Endometrium (tissue), 2 donors: ENCODE results near the gene MAGEB17.
"Not testable (repeated sequence)": the region's sequence is repeated elsewhere in the genome, so short reads cannot be mapped to it uniquely, and the experiment has no call there.

Source experiments
- FAIRE-seq: peaks from 2 replicates; lab custom pipeline; 2012; peaks lifted over from hg19 to GRCh38; lab: Jason Lieb, UNC
- donor health status: control.
- donor health status: control.

Gene MAGEB17

DNA sequence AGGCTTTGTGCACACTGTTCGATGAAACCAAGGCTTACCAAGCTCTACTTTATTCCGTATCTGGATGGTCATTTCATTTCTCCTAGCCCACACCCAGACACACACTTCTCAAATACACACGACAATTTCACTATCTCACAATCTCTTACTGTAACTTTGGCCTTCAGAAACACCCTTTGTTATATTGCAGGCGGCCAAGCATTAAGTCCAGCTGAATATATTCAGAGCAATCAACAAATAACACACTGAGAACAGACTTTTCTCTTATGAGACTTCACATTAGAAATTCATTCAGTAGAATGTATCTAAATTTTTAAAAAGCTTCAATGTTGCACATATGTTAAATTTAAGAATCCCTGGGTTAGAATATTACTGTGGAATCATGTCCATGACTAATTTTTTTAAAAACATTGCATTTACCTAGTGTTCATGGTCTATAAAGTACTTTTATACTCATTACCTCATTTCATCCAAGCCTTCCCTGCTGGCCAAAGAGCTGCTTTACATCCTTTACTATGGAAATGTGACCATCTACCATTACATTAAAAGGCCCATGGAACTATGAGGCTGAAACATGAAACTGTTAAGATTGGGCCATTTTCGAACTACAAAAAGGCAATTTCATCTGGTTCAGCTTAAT lies 10.5 kb upstream of the MAGEB17 start:
- no peak for FAIRE-seq

DNA sequence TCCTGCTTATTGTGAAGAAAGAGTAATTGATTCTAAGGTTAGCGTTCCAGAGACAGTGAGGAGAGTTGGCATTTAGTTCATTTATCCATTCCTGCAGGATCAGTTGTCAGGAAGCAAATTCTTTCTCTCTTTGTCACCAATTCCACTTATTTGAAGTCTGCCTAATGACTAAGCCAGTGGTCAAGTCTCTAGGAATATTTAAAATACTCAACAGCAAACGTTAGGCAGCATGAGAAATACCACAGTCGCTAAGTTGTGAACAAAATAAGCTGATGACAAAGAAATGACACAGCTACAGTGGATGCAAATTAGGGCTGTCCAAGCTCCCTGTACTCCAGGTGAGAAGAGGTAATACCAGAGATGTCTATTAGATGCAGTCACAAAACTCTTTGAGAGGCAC lies 6.6 kb upstream of the MAGEB17 start:
- FAIRE-seq: no peak

DNA sequence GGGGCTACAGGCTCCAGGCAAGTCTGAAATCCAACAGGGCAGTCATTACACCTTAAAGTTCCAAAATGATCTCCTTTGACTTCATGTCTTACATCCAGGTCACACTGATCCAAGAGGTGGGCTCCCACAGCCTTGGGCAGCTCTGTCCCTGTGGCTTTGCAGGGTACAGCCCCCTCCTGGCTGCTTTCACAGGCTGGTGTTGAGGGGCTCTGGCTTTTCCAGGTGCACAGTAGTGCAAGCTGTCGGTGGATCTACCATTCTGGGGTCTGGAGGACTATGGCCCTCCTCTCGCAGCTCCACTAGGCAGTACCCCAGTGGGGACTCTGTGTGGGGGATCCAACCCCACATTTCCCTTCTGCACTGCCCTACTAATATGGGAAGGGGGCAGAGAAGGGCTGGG lies 6.1 kb upstream of the MAGEB17 start:
- FAIRE-seq: not testable (repeated sequence)

DNA sequence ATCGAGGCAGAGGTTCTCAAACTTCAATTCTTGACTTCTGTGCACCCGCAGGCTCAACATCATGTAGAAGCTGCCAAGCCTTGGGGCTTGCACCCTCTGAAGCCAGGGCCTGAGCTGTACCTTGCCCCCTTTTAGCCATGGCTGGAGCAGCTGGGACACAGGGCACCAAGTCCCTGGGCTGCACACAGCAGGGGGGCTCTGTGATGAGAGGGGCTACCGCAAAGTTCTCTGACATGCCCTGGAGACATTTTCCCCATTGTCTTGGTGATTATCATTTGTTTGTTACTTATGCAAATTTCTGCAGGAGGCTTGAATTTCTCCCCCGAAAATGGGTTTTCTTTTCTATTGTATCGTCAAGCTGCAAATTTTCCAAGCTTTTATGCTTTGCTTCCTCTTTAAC lies 4.9 kb upstream of the MAGEB17 start:
- FAIRE-seq: no peak

DNA sequence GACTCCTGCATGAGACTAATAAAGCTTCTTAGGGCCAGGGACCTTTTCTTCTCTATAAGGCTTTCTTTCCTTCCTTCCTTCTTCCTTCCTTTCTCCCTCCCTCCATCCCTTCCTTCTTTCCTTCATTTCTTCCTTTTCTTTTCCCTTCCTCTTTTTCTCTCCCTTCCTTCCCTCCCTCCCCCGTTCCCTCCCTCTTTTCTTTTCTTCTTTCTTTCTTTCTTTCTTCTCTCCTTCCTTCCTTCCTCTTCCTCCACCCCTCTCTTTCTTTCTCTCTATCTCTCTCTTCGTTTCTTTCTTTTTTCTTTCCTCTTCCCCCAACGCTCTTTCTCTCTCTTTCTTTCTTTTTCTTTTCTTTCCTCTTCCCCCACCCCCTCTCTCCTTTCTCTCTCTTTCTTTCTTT lies 2.5 kb upstream of the MAGEB17 start:
- no peak for FAIRE-seq

DNA sequence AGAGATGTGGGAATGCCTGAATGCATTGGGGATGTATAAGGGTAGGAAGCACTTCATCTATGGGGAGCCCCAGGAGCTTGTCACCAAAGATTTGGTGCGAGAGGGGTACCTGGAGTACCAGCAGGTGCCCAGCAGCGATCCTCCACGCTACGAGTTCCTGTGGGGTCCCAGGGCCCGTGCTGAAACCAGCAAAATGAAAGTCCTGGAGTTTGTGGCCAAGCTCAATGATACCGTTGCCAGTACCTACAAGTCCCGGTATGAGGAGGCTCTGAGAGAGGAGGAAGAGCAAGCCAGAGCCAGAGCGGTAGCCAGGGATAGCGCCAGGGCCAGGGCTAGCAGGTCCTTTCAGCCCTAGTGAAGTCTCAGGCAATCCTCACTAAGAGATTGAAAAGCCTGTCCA lies 3.8 kb downstream of the MAGEB17 start:
- no peak for FAIRE-seq

DNA sequence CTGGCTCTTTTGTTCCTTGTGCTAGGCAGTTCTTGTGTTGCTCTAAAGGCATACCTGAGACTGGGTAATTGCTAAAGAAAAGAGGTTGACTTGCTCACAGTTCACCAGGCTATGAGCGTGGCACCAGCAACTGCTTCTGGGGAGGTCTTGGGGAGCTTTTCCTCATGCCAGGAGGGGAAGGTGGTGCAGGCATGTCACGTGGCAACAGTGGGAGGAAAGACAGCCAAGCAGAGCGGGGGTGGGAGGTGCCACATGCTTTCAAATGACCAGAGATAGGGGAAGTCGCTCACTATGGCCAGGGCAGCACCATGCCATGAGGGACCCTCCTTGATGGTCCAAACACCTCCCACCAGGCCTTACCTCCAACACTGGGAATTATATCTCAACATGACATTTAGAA lies 4.7 kb downstream of the MAGEB17 start:
- FAIRE-seq: no peak

DNA sequence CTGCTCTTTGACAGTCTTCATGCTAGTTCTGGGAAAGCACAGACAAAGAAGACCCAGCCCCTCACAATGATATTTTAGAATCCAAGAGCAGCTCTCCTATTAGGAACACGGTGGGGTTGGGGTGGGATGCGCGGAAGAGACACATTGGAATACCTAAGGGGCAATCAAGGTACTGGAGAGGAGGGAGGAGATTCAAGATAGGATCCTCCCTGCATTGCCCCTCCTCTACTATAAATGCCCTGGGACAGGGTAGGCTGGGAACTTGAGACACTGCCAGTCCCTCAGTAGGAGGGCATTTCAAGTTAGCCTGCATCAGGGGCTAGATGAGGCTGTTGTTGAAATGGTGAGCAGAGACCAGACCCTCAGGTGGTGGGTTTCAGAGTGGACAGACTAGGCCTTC lies 5.1 kb downstream of the MAGEB17 start:
- FAIRE-seq: no peak

DNA sequence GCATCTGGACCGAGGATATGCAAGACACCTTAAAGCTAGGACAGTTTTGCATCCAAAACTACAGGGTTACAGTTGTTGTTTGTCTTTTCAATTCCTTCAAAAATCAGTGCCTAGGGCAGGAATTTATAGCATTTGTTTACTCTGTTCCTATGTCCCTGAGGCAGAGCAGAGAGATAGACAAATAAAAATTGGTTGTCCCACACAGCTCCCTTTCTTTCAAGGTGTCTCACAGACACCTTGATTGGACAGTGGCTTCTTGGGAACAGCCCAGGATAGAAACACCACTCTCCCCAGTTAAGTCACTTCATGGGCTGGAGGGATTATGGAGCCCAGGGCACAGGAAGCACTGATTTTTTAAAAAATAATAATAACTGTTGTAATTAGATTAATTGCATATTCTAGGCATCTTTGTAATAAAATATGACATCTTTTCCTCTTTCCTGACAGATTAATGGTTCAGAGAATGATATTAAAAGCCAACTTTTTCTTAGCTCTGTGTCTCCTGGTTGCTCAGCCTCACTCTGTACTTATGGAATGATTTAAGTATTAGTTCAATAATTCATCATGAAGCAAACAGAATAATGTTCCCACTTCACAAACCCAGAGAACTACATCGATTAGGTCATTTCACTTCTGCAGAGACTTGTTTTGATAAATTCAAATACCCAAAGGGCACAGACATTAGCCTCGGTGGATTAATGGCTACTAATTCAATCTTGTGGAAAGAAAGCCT lies 8.2 kb downstream of the MAGEB17 start:
- no peak for FAIRE-seq

DNA sequence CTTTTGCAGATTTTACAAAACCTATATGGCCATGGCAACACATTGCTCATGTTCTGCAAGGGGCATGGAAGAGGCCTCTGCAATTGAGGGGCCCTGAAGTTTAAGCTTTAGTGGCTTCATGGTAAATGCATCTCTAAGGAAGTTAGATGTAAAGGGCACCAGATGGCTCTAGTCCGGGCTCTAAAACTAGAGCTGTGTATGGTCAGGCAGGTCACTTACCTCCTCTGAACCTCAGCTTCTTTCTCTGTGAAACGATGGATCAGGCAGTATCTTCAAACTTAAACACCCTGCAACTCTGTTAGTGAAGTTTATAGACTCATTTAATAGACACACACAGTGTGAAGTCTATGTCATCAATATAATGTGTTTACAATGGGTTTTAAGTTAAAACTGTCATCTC lies 10.0 kb downstream of the MAGEB17 start:
- no peak for FAIRE-seq

DNA sequence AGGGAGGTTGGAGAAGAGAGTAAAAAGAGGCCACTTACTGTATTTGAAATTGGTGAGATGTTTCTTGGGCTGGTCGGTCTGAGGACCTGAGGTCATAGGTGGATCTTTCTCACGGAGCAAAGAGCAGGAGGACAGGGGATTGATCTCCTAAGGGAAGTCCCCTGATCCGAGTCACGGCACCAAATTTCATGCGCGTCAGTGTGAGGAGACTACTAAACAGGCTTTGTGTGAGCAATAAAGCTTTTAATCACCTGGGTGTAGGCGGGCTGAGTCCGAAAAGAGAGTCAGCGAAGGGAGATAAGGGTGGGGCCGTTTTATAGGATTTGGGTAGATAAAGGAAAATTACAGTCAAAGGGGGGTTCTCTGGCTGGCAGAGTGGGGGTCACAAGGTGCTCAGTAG lies 16.6 kb downstream of the MAGEB17 start:
- not testable (repeated sequence) for FAIRE-seq

DNA sequence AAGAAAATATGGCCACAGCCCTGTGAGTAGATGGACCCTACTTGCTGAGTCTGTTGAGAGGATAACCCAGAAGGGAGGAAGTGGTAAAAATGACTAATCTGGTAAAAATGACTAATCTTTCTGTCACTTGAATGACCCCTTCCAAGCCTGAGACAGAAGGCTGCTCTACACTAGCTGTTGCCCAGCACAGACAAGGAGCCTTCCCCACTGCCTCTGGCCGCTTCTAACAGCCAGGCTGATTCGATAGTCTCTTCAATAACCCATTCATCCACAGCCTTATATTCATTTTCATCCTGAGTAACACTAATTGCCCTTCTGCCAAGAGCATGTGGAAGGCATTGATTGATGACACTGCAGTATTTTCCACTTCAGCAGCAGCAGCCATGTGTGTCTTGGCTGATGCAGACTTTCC lies 18.4 kb downstream of the MAGEB17 start:
- FAIRE-seq: no peak

DNA sequence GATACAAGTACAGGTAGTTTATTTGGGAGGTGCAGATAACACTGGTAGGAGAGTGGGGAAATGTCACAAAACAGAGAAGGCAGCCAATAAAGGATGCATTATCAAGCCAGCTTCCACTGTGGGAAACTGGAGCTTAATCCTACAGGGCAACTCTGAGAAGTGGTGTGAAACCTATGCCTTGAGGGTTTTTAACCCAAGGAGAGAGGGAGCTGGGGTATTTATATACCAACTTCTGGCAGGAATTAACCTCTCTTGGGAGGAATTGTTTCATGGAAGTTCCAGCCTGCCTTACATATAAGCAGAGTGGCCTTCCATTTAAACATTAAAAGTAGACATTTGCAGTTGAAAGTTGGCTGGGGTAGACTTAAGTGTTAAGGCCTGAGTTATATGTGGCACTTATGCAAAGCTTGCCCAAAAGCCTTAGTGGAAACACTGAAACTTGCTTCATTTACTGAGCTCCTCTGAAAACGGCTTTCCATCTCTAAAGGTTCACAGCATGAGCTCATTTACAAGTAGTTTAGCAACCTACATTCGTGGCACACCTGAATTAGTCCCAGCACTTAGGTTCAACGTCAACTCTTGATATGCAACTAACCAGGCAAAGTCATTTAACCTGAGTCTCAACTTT lies 19.2 kb downstream of the MAGEB17 start:
- no peak for FAIRE-seq

DNA sequence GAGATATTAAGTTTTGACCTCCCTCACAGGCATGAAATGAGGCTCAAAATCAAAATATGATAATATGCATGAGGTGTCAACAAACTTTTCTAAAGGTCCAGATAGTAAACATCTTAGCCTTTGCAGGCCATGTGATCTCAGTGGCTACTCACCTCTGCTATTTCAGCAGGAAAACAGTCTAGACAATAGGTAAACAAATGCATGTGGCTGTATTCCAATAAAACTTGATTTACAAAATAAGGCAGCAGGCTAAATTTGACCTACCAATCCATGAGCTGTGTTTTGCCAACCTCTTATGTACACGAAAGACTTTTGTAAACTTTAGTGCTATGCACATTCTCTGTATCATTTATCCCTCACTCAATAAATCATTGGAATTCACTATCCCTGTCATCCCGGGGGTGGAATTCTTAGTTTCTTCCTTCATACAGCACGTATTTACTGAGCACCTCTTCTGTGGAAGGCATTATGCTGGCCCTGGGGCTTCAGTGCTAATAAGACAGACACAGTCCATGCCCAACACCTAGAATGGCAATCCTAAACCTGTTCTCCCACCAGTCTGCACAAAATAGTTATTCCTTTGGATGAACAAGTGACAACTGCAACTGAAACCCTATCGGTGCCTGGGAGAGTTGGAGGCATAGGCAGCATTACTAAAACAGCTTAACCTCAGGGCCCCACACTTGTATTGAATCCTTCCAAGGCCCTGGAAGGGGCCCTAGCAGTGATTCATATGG lies 19.9 kb downstream of the MAGEB17 start:
- FAIRE-seq: no peak

DNA sequence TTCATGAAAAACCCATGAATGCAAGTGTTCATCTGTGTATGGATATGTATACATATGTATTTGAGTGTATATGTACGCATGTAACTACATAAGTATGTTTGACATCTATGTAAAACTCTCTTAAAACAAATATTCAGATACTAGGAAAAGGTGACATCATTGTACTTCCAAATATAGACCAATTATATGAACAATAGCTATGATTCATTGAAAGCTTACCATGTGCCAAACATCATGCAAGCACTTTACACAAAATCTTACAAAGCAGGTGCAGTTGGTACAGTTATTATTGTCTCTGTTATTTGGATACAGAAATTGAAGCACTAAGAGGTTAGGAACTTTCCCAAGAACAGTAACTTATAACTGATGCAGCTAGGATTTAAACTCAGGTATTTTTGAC lies 21.4 kb downstream of the MAGEB17 start:
- no peak for FAIRE-seq

DNA sequence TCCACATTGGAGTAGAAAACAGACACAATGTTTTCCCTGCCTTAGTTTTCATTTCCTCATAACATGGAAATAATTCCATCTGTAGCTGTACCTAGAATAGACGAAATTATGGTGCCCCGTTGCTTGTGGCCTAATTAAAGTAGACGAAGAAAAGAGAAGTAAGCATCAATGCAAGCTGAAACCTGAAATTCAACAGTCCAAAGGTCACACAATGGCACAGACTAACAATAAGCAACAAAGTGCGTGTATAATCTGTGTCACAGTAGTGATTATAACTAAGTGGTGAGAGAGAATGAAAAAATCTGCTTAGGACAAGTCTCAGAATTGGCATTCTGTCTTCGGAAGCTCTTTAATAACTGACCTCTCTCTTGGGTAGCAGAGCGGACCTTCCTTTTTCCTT lies 24.3 kb downstream of the MAGEB17 start:
- no peak for FAIRE-seq

DNA sequence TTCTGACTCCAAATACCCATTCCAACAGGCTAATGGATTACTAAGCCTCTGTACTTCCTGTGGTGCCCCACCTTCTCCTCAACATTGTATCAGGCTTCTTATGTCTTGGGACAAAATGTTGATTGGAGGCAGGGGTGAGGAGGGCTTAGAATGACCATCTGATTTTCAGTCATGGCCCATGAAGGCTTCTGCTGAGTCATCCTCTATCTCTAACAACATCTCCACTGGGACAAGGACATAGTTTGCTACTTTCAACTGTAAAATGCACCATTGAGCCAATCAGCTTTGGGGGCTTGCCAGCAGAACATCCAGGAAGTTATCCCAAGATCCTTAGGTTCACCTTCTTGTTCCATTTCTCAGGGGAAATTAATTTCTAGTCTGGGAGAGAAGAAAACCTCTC lies 29.5 kb downstream of the MAGEB17 start:
- FAIRE-seq: no peak

DNA sequence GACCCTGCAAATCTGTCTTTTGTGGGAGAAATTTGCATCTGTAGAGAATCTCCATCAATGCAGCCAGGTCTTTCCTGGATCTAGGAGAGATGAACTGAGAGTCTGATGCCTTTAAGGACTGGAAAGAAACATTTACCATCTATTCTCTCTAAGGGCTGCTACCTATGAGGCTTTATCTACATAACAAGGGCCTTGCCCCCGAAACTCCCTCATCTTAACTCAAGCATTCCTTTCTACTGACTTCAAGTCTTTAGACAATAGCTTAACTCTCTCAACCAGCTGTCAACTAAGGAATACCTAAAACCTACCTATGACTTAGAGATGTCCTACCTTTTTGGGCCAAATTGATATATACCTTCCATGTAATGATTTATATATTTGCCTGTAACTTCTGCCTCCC lies 32.1 kb downstream of the MAGEB17 start:
- no peak for FAIRE-seq

DNA sequence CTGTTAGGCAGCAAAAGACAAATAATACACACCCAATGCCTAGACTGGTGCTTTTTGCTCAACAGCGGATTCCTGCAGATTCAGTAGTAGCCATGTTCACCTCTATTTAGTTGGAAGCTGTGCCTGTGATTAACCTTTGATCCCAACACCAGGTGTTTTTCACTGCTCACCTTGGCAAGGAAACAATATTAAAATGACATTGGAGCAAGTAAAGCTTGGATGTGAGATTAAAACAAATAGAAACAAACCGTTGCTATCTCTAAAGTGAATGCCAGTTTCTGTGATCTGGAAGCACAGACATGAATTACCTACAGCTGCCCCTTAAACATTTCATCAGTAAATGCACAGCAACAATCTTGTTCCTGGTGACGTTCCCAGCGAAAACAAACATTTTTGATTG lies 35.7 kb downstream of the MAGEB17 start:
- FAIRE-seq: no peak

DNA sequence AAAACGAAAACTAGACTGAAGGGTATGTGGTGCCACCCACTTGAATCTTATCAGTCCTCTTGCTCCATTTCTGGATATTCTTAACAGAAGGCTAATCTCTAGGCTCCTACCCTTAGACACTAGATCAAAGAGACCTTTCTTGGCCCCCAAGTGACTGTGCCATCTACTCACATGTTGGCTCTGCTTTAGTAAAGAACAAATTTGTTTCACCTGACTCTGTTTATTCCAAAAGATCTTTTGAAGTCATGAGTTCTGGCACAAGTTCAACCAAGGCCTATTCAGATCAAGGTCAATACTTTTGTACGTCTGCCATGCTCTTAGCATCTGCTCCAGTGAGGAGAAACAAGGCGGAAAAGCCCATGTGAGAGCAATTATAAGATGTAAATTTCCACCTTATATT lies 37.3 kb downstream of the MAGEB17 start:
- no peak for FAIRE-seq

DNA sequence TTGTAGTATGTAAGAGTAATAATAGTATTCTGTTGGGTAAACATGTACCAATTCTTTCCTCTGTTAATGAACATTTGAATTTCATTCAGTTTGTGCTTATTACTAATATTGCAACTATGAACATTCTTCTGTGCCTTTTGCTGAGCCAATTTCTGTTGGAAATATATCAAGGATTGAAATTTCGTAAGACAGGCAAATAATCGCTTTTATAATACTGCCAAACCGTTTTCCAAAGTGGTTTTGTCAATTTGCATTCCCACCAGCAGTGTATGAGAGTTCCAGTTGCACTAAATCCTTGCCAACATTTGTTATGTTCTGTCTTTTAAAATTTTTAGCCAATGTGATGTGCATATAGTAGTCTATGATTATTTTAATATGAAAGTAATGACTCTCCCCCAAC lies 38.6 kb downstream of the MAGEB17 start:
- FAIRE-seq: no peak

DNA sequence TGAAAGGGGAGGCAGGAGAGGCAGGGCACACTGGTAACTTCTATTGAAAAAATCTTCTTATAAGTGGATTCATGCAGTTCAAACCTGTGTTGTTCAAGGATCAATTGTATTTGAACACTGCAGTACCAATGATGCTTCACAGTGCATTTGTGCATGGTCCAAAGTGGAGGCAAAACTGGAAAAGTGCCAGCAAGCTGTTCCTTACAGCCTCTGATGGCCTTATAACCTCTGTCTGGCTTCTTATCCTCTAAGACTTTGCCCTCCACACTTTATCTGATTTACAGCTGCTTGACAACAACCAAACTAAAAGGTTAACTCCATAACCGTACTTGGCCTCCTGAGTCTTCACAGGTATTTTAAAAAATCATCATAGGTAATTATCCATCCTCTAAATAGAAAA lies 40.4 kb downstream of the MAGEB17 start:
- FAIRE-seq: no peak

DNA sequence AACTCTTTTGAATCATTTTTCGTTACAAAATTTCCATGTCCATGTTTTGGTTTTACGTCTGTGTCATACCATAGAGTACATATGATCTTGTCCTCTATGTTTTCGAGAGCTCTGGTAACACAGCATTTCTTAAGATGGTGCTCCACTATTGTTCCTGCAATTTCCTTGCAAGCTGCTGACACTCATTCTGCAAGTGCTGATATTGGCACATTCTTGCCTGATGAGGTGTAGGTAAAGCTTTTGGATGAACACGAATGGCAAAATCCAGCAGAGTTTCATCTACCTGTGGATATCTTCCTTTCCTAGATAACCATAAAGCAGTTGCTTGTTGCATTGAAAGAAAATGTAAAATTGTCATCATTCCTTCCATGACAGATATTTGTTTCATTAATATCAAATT lies 41.3 kb downstream of the MAGEB17 start:
- no peak for FAIRE-seq
